ENCODE results near the gene ASB9.

DNA sequence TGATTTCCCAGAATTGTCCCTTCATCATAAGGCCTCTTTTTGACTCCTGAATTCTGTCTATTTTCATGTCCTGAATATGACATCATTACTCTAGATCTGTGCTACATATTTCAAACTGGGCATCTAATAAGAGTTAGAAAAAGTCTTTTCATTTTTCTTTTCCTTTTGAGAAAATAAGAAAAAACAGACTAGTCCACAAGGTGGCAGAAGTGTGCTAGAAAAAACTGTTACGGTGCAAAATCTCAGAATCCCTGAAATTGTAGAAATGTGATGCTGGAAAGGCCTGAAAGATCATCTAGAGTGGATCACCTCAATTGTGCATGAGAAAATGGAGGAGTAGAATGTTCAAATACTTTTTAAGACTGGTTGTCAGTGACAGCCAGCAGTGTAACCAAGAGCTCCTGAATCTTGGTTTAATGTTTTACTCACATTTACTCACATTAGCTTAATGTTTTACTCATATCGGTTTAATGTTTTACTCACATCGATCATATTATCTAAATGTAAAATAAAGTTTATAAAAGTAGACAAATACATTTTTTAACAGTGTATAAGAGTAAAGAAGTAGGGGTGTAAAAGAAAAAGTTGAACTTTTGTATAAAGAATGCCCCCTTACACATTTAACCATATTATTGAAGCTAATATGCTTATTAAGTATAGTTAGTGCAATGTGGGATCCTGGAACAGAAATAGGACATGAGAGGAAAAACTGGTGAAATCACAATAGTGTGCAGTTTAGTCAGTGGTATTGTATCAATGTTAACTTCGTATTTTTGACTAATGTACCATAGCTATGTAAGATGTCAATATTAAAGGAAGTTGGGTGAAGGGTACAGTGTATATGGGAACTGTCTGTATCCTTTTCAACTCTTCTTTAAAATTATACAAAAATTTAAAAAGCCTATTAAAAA, 30.3 kb upstream of the ASB9 start:
- TF ChIP-seq, protein P1, sequence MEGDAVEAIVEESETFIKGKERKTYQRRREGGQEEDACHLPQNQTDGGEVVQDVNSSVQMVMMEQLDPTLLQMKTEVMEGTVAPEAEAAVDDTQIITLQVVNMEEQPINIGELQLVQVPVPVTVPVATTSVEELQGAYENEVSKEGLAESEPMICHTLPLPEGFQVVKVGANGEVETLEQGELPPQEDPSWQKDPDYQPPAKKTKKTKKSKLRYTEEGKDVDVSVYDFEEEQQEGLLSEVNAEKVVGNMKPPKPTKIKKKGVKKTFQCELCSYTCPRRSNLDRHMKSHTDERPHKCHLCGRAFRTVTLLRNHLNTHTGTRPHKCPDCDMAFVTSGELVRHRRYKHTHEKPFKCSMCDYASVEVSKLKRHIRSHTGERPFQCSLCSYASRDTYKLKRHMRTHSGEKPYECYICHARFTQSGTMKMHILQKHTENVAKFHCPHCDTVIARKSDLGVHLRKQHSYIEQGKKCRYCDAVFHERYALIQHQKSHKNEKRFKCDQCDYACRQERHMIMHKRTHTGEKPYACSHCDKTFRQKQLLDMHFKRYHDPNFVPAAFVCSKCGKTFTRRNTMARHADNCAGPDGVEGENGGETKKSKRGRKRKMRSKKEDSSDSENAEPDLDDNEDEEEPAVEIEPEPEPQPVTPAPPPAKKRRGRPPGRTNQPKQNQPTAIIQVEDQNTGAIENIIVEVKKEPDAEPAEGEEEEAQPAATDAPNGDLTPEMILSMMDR (conservative IDR thresholded peaks at IDR 0.05 in 1 of 2, IDR thresholded peaks at IDR 0.05 in 1 of 2; ENCODE audit: extremely low read depth in 1 of 2, insufficient read depth in 1 of 2, low read depth in 1 of 2, low read length in 2 of 2): peak; percentile 53 to 57
- no peak for TF ChIP-seq EZH2 (IDR thresholded peaks at IDR 0.05; ENCODE audit: borderline replicate concordance, low read length)
